ENCODE results near the gene EPB41L4B. TPM values are rescaled to one million over a fixed set of nuclear protein-coding genes. Genes with fewer than 3 reads are reported as not detected.

Gene EPB41L4B
- total and polyA plus RNA-seq, 3 donors from 2014 or later = 10.9 to 14.5 (median 14.3) TPM

- 79 to 80% methylated on average over 13 of the region's 13 CpGs for WGBS, 2 donors
Observed at GRCh38 chr9:109314011-109314531, 6.8 kb downstream of the EPB41L4B start.

DNA sequence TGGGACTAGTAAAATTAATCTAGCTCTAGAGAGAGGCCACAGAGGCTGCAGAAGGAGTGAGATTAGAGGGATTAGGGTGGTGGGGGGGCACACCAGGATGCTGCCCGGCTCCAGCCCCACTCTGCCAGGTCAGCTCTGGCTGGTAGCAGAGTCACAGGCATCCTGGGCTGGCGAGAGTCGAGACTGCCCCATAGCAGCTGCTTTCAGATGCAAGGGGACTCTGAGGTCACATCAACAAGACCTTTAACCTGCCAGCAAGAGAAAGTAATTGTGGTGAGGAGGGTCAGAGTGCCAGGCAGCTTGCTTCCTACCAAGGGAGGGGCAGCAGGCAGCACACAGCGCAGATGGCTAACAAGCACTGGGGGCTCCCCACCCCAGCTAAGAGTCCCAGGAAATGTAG, 7.5 kb downstream of the EPB41L4B start:
- no peaks in the 10 kb centered on the region for H3K9me3 ChIP-seq
- H3K4me3 ChIP-seq = no peak overlapping the region
- no peak overlapping the region for H3K27ac ChIP-seq
- intact Hi-C loops (cut with DNase I; ENCODE audit: low total_unique reads) = no loop called here
- DNase-seq = no peak
- H3K36me3 ChIP-seq (ENCODE audit: low read depth, missing control alignments) = no peaks in the 10 kb centered on the region
- H3K4me1 ChIP-seq = no peaks in the 10 kb centered on the region
- WGBS, 2 donors = 82 to 96% methylated on average over 4 of the region's 4 CpGs
- H3K27me3 ChIP-seq = no peaks in the 10 kb centered on the region
- no peak for TF ChIP-seq CTCF (IDR thresholded peaks at IDR 0.05)

More at GRCh38 chr9:109314011-109314531, 6.8 kb downstream of the EPB41L4B start:
- H3K4me3 ChIP-seq = no peak overlapping the region
- H3K36me3 ChIP-seq (ENCODE audit: low read depth, missing control alignments) = no peaks in the 10 kb centered on the region
- H3K4me1 ChIP-seq = no peaks in the 10 kb centered on the region
- no peaks in the 10 kb centered on the region for H3K9me3 ChIP-seq
- intact Hi-C loops (cut with DNase I; ENCODE audit: low total_unique reads) = no loop called here
- no peak for DNase-seq
- no peak overlapping the region for H3K27ac ChIP-seq
- H3K27me3 ChIP-seq = no peaks in the 10 kb centered on the region
- TF ChIP-seq CTCF (IDR thresholded peaks at IDR 0.05) (no peak), POLR2A (IDR thresholded peaks at IDR 0.05) (no peak)

DNA sequence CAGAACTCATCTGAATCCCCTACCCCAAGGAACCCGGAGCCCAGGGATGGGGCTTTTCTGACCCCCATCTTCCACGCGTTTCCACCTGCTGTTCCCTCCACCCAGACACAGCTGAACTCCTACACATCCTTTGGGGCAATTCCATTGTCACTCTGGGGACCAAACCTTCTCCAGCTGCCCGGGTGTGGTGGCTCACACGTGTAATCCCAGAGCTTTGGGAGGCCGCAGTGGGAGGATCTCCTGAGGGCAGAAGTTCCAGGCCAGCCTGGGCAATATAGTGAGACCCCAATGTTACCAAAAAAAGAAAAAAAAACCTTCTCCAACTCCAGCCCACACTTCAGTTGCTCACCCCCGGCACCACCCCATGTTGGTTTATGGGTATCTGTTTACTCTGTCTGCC, 8.1 kb downstream of the EPB41L4B start:
- Histone ChIP-seq H3K4me3 (no peak overlapping the region), H3K27ac (no peak overlapping the region), H3K4me1 (no peaks in the 10 kb centered on the region), H3K27me3 (no peaks in the 10 kb centered on the region), H3K9me3 (no peaks in the 10 kb centered on the region), H3K36me3 (ENCODE audit: low read depth, missing control alignments) (no peaks in the 10 kb centered on the region)
- 75 to 86% methylated on average over 7 of the region's 7 CpGs for WGBS, 2 donors
- DNase-seq = no peak
- TF ChIP-seq CTCF (IDR thresholded peaks at IDR 0.05) = no peak
- TF ChIP-seq POLR2A (IDR thresholded peaks at IDR 0.05) = no peak
- intact Hi-C loops (cut with DNase I; ENCODE audit: low total_unique reads) = no loop called here

DNA sequence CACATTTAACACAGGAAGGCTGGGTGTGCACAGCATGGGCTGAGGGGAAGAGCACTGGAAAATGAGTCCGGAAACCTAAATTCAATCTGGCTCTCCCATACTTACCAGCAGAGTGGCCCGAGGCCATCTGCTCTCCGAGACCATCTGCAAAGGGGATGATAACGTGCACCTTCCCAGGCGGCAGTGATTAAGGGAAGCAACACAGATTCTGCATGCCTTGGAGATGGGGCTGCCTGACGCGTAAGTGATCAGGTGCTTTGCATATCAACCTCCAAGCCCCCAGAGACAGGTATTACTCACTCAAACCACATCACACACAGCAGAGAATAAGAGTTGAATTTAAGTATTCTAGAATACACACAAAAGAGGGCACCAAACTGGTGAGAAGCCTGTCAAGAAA, 9.1 kb downstream of the EPB41L4B start:
- no peaks in the 10 kb centered on the region for H3K36me3 ChIP-seq (ENCODE audit: low read depth, missing control alignments)
- no peaks in the 10 kb centered on the region for H3K27me3 ChIP-seq
- DNase-seq = no peak
- intact Hi-C loops (cut with DNase I; ENCODE audit: low total_unique reads) = no loop called here
- no peaks in the 10 kb centered on the region for H3K9me3 ChIP-seq
- WGBS, 2 donors = 50 to 62% methylated on average over 7 of the region's 7 CpGs
- no peak for TF ChIP-seq CTCF (IDR thresholded peaks at IDR 0.05)
- TF ChIP-seq POLR2A (IDR thresholded peaks at IDR 0.05) = no peak
- no peaks in the 10 kb centered on the region for H3K4me1 ChIP-seq
- no peak overlapping the region for H3K4me3 ChIP-seq
- H3K27ac ChIP-seq = no peak overlapping the region

- WGBS, 2 donors = 77 to 84% methylated on average over 5 of the region's 5 CpGs
- DNase-seq = no peak
Observed at GRCh38 chr9:109311286-109311685, 9.6 kb downstream of the EPB41L4B start.

More at GRCh38 chr9:109311286-109311685, 9.6 kb downstream of the EPB41L4B start:
- no peak overlapping the region for H3K27ac ChIP-seq
- intact Hi-C loops (cut with DNase I; ENCODE audit: low total_unique reads) = no loop called here
- H3K9me3 ChIP-seq = no peaks in the 10 kb centered on the region
- no peak for TF ChIP-seq CTCF (IDR thresholded peaks at IDR 0.05)
- H3K27me3 ChIP-seq = no peaks in the 10 kb centered on the region
- H3K4me3 ChIP-seq = no peak overlapping the region
- H3K36me3 ChIP-seq (ENCODE audit: low read depth, missing control alignments) = no peaks in the 10 kb centered on the region
- H3K4me1 ChIP-seq = no peaks in the 10 kb centered on the region
